Aorta (tissue), 5 donors: ENCODE measurements around the gene CPT1B. TPM values are rescaled to one million over a fixed set of nuclear protein-coding genes. Genes with fewer than 3 reads are reported as not detected.
"Not testable (repeated sequence)": the region's sequence is repeated elsewhere in the genome, so short reads cannot be mapped to it uniquely, and the experiment has no call there.

Source experiments
- ATAC-seq: fragments of 200-7000 bp; cut with Tn5 transposase; one replicate; pipeline ENCODE4 v1.9.1; 2022; ENCODE audit warnings: moderate library complexity; ENCODE audit not compliant: low FRiP score
- DNase-seq, 2 donors: peaks; one replicate each; pipeline ENCODE4 v3.0.0-alpha.2; 2020
- H3K27ac ChIP-seq, 2 donors: one replicate each; pipeline ENCODE4 v1.5.1; 2013; ENCODE audit warnings: low read length in 2 of 2, mild to moderate bottlenecking in 2 of 2, moderate library complexity in 2 of 2, control low read depth in 1 of 2, inconsistent platforms in 1 of 2, low read depth in 1 of 2
- H3K27me3 ChIP-seq, 2 donors: one replicate each; pipeline ENCODE4 v1.6.1; 2013; ENCODE audit warnings: control low read depth in 1 of 2, low read length in 1 of 2, mild to moderate bottlenecking in 1 of 2, moderate library complexity in 1 of 2; ENCODE audit not compliant: insufficient read depth in 2 of 2, control insufficient read depth in 1 of 2
- H3K36me3 ChIP-seq, 2 donors: one replicate each; pipeline ENCODE4 v1.6.1; 2013; ENCODE audit warnings: control low read depth in 1 of 2, low read length in 1 of 2, mild to moderate bottlenecking in 1 of 2; ENCODE audit not compliant: insufficient read depth in 2 of 2, control insufficient read depth in 1 of 2
- H3K4me1 ChIP-seq, 2 donors: one replicate each; pipeline ENCODE4 v1.6.1; 2013; ENCODE audit warnings: low read length in 2 of 2, control low read depth in 1 of 2, mild to moderate bottlenecking in 1 of 2, moderate library complexity in 1 of 2; ENCODE audit not compliant: insufficient read depth in 2 of 2, control insufficient read depth in 1 of 2
- H3K4me3 ChIP-seq, 2 donors: one replicate each; pipeline ENCODE4 v1.5.1; 2013; ENCODE audit warnings: low read length in 2 of 2, control low read depth in 1 of 2, mild to moderate bottlenecking in 1 of 2
- H3K9me3 ChIP-seq: one replicate; pipeline ENCODE4 v1.6.1; 2013; ENCODE audit warnings: mild to moderate bottlenecking, low read length; ENCODE audit not compliant: control insufficient read depth
- WGBS, 2 donors: extraction: QIAGEN DNeasy Blood & Tissue Kit; methylation state at CpG; one replicate each; pipeline ENCODE4 v1.1.7; 2013; 5-methylcytosine and 5-hydroxymethylcytosine counted together
- intact Hi-C, 2 donors: fragments of 100-400 bp; cut with DNase I; formaldehyde crosslinking; loops; one replicate each; pipeline versions ENCODE4 v1.14.2 to v1.15.0; 2022
- polyA plus RNA-seq, 2 donors: library from polyadenylated mRNA; stranded (reverse); fragments of 200-250 nt; gene quantifications; one replicate each; pipeline ENCODE4 v1.2.3, GENCODE V29; 2013
- total RNA-seq, 2 donors: library from RNA; stranded (reverse); fragmentation: NEBNext Ultra II Directional; extraction: Animal tissue kit (Norgen Biotek cat#: 25700); gene quantifications; one replicate each; pipeline ENCODE4 v1.2.1, GENCODE V29; 2021
- donor health status: healthy with polysubstance abuse.
- donor health status: Bipolar disorder and iron deficiency.
- donor health status: DM: no; HTN: no; CAD: no.
- donor health status: DM: no; HTN: no; CAD: no.
- donor health status: DM: yes; HTN: yes; CAD: no.

Gene CPT1B
- total and polyA plus RNA-seq, 4 donors: 3.2 to 11.5 (median 5.2) TPM

GRCh38 chr22:50610581-50610980 is 32.4 kb upstream of the CPT1B start:
- intact Hi-C loops: no loop called here
- Histone ChIP-seq H3K4me3 (no peak overlapping the region), H3K9me3 (no peaks in the 10 kb centered on the region), H3K4me1 (no peaks in the 10 kb centered on the region), H3K27me3 (no peaks in the 10 kb centered on the region), H3K27ac (no peak overlapping the region), H3K36me3 (no peaks in the 10 kb centered on the region)
- 81 to 87% methylated on average over 17 of the region's 17 CpGs for WGBS, 2 donors
- DNase-seq (no peak), ATAC-seq (no peak)

- H3K36me3 ChIP-seq: no peaks in the 10 kb centered on the region
- H3K4me3 ChIP-seq: no peak overlapping the region
- intact Hi-C loops: no loop called here
- no peaks in the 10 kb centered on the region for H3K9me3 ChIP-seq
- 80% methylated on average over 11 of the region's 11 CpGs for WGBS, 2 donors
- no peak overlapping the region for H3K27ac ChIP-seq
- no peaks in the 10 kb centered on the region for H3K4me1 ChIP-seq
- no peak for DNase-seq
- no peak for ATAC-seq
- no peaks in the 10 kb centered on the region for H3K27me3 ChIP-seq
Observed at GRCh38 chr22:50610041-50610451, 31.8 kb upstream of the CPT1B start.

GRCh38 chr22:50609599-50609998 is 31.4 kb upstream of the CPT1B start:
- no peaks in the 10 kb centered on the region for H3K27me3 ChIP-seq
- no peaks in the 10 kb centered on the region for H3K36me3 ChIP-seq
- H3K4me1 ChIP-seq: no peaks in the 10 kb centered on the region
- 71 to 73% methylated on average over 12 of the region's 12 CpGs for WGBS, 2 donors
- intact Hi-C loops: no loop called here
- no peaks in the 10 kb centered on the region for H3K9me3 ChIP-seq
- no peak overlapping the region for H3K4me3 ChIP-seq
- H3K27ac ChIP-seq: no peak overlapping the region
- no peak for DNase-seq
- ATAC-seq: no peak

GRCh38 chr22:50608996-50609395 is 30.8 kb upstream of the CPT1B start:
- Histone ChIP-seq H3K27ac (no peak overlapping the region), H3K36me3 (no peaks in the 10 kb centered on the region), H3K27me3 (no peaks in the 10 kb centered on the region), H3K9me3 (no peaks in the 10 kb centered on the region), H3K4me1 (no peaks in the 10 kb centered on the region), H3K4me3 (no peak overlapping the region)
- intact Hi-C loops: no loop called here
- WGBS, 2 donors: 84 to 87% methylated on average over 10 of the region's 10 CpGs
- DNase-seq (no peak), ATAC-seq (no peak)

DNA sequence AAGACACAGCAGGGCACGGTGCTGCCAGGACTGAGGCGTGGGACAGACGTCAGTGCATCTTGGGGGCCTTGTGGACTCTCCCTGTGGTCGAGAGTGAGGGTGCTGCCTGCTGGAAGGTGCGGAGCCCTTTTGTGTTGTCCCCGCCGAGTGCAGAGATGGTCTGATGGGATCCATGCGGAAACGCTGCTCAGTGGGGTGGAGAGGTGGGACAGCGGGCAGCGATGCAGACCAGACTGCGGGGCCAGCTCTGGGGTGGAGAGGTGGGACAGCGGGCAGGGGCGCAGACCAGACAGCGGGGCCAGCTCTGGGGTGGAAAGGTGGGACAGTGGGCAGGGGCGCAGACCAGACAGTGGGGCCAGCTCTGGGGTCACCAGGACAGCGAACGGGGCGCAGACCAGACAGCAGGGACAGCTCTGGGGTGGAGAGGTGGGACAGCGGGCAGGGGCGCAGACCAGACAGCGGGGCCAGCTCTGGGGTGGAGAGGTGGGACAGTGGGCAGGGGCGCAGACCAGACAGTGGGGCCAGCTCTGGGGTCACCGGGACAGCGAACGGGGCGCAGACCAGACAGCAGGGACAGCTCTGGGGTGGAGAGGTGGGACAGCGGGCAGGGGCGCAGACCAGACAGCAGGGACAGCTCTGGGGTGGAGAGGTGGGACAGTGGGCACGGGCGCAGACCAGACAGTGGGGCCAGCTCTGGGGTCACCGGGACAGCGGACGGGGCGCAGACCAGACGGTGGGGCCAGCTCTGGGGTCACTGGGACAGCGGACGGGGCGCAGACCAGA is 30.0 kb upstream of the CPT1B start:
- ATAC-seq, H3K9me3 ChIP-seq, H3K27ac ChIP-seq, intact Hi-C loops, H3K4me1 ChIP-seq, H3K27me3 ChIP-seq, H3K4me3 ChIP-seq, H3K36me3 ChIP-seq: not testable (repeated sequence)
- DNase-seq: peak in 1 of 2 donors; percentile 45
- 82 to 84% methylated on average over 37 to 39 of the region's 39 CpGs for WGBS, 2 donors

DNA sequence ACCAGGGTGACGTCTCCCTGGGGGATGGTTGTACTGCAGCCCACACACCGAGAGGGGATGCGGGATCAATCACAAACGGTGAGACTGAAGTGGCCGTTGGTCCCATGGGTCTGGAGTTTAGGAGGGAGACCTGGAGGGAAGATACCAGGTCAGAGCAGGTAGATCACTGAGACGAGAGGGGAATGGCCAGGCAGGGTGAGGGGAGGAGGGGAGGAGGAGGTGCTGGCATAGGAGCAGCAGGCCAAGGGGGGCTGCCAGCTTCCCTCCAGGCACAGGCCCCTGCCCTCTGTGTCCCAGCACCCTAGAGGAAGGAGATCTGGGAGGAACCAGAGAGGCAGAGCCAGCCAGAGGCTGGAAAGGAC is 29.4 kb upstream of the CPT1B start:
- peak in 1 of 2 donors; percentile 32 for DNase-seq
- no peaks in the 10 kb centered on the region for H3K27me3 ChIP-seq
- H3K36me3 ChIP-seq: no peaks in the 10 kb centered on the region
- H3K4me1 ChIP-seq: no peaks in the 10 kb centered on the region
- no peaks in the 10 kb centered on the region for H3K9me3 ChIP-seq
- no peak overlapping the region for H3K4me3 ChIP-seq
- no peak overlapping the region for H3K27ac ChIP-seq
- intact Hi-C loops: no loop called here
- no peak for ATAC-seq
- WGBS, 2 donors: 60 to 62% methylated on average over 6 of the region's 6 CpGs

DNA sequence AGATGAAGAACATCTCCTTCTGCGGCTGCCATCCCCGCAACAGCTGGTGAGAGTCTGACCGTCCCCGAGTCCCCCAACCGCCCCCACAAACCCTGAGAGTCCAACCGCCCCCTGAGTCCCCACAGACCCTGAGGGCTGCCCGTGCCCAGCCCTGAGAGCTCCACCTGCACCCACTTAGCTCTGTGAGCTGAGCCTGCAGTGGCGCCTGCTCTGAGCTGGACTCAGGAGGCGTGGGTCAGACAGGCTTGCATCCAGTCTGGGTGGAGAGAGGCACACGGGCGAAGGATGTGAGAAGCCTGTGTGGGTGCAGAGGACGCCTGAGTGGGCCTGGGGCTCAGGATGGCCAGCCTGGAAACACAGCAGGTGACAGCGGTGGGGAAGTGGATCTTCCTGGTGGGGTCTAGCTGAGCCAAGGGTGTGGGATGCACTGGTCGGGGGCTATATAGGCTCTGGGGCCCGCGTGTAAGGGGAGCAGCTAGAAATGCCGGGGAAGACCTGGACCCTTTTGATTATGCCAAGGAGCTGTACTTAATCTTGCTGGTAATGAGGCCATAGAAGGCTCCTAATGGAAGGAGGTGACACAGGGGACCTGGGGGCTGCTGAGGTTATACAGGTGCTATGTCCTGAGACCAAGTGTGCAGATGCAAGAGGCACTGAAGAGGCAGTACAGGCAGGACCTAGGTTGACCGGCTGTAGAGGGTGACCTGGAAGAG is 28.9 kb upstream of the CPT1B start:
- WGBS, 2 donors: 65 to 69% methylated on average over 18 of the region's 18 CpGs
- H3K27me3 ChIP-seq: no peaks in the 10 kb centered on the region
- intact Hi-C loops: no loop called here

DNA sequence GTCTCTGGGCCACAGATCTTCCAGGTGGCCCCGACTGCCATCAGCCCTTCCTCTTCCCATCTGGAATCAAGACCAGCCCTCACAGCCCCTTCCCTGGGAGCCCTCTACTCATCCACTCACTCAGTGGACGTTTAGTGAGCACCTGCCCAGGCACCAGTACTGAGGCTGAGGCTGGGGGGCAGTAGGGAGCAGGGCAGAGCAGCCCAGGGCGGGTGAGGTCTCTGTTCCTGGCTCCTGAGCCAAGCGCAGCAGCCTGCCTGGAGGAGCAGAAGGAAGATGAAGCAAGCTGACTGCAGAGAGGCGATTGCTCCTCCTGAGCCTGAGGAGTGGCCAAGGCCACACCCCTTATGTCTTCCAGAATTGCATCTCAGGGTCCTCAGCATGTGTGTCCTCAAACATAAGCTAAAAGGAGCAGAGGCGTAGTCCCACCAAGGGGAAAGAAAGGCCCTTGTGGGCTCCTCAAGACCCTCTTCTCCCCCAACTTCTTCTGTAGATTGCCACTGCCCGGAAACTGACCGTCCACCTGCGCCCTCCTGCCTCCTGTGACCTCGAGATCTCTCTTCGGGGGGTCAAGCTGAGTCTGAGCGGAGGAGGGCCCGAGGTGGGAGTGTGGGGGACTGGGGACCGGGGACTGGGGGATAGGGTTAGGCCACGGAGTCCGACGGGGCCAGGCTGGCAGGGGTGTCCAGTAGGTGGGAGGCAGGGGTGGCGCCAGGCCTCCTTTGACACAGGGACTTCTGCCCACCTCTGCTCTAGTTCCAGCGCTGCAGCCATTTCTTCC is 28.1 kb upstream of the CPT1B start:
- H3K27me3 ChIP-seq: no peaks in the 10 kb centered on the region
- intact Hi-C loops: no loop called here
- ATAC-seq: no peak

More for the DNA sequence above, 28.9 kb upstream of the CPT1B start:
- ATAC-seq (no peak), DNase-seq (peak in 1 of 2 donors; percentile 55)
- no peaks in the 10 kb centered on the region for H3K36me3 ChIP-seq
- H3K9me3 ChIP-seq: no peaks in the 10 kb centered on the region
- no peak overlapping the region for H3K27ac ChIP-seq
- H3K4me1 ChIP-seq: no peaks in the 10 kb centered on the region
- H3K4me3 ChIP-seq: no peak overlapping the region

More for the DNA sequence above, 28.1 kb upstream of the CPT1B start:
- no peaks in the 10 kb centered on the region for H3K36me3 ChIP-seq
- peak in 1 of 2 donors; percentile 44 for DNase-seq
- 69 to 70% methylated on average over 18 to 19 of the region's 19 CpGs for WGBS, 2 donors
- no peaks in the 10 kb centered on the region for H3K9me3 ChIP-seq
- no peak overlapping the region for H3K27ac ChIP-seq
- no peaks in the 10 kb centered on the region for H3K4me1 ChIP-seq
- no peak overlapping the region for H3K4me3 ChIP-seq
